HEK293 (cell line): Measurements from ENCODE around the gene OR10AD1.

Source experiments
- GLI4 ChIP-seq: fragments of 450-650 bp; formaldehyde crosslinking; IDR thresholded peaks from 2 replicates; pipeline ENCODE4 v1.5.1; 2016; ENCODE audit warnings: missing biosample characterization, missing genetic modification characterization
- GLIS1 ChIP-seq: fragments of 450-650 bp; formaldehyde crosslinking; IDR thresholded peaks from 2 replicates; pipeline ENCODE4 v1.5.1; 2016; ENCODE audit warnings: missing biosample characterization, missing genetic modification characterization
- HOXA7 ChIP-seq: sonication (generic); formaldehyde crosslinking; IDR thresholded peaks from 2 replicates; pipeline ENCODE4 v1.8.1; 2022; ENCODE audit warnings: missing genetic modification reagents, borderline replicate concordance
- IKZF3 ChIP-seq: fragments of 450-650 bp; IDR thresholded peaks from 2 replicates; pipeline ENCODE4 v1.5.0; 2018; ENCODE audit warnings: missing biosample characterization, mild to moderate bottlenecking, missing genetic modification characterization, moderate library complexity
- KLF10 ChIP-seq: fragments of 450-650 bp; IDR thresholded peaks from 2 replicates; pipeline ENCODE4 v1.5.1; 2018; ENCODE audit warnings: missing biosample characterization, mild to moderate bottlenecking, missing genetic modification characterization
- KLF17 ChIP-seq: fragments of 450-650 bp; formaldehyde crosslinking; IDR thresholded peaks from 2 replicates; pipeline ENCODE4 v1.5.1; 2016; ENCODE audit warnings: missing biosample characterization, missing genetic modification characterization
- KLF8 ChIP-seq: fragments of 450-650 bp; formaldehyde crosslinking; IDR thresholded peaks from 2 replicates; pipeline ENCODE4 v1.5.1; 2016; ENCODE audit warnings: missing biosample characterization, missing genetic modification characterization
- SP7 ChIP-seq: fragments of 450-650 bp; formaldehyde crosslinking; IDR thresholded peaks from 2 replicates; pipeline ENCODE4 v1.5.1; 2016; ENCODE audit warnings: missing biosample characterization, missing genetic modification characterization
- TCF7L2 ChIP-seq: IDR thresholded peaks from 2 replicates; pipeline ENCODE4 v1.6.1; 2011; ENCODE audit warnings: low read depth, mild to moderate bottlenecking, inconsistent platforms, low read length, moderate library complexity, borderline replicate concordance
- ZEB2 ChIP-seq: fragments of 450-650 bp; formaldehyde crosslinking; IDR thresholded peaks from 2 replicates; pipeline ENCODE4 v1.5.1; 2016; ENCODE audit warnings: missing biosample characterization, missing genetic modification characterization
- ZFHX2 ChIP-seq: fragments of 450-650 bp; formaldehyde crosslinking; conservative IDR thresholded peaks from 2 replicates; pipeline ENCODE4 v1.5.1; 2016; ENCODE audit warnings: missing biosample characterization, missing genetic modification characterization
- ZFP69B ChIP-seq: fragments of 450-650 bp; formaldehyde crosslinking; IDR thresholded peaks from 2 replicates; pipeline ENCODE4 v1.5.1; 2016; ENCODE audit warnings: missing biosample characterization, missing genetic modification characterization
- ZNF121 ChIP-seq: fragments of 450-650 bp; formaldehyde crosslinking; IDR thresholded peaks from 2 replicates; pipeline ENCODE4 v1.5.1; 2016; ENCODE audit warnings: missing biosample characterization, missing genetic modification characterization
- ZNF221 ChIP-seq: fragments of 450-650 bp; formaldehyde crosslinking; IDR thresholded peaks from 2 replicates; pipeline ENCODE4 v1.5.1; 2017; ENCODE audit warnings: missing biosample characterization, missing genetic modification characterization, borderline replicate concordance
- ZNF266 ChIP-seq: fragments of 450-650 bp; formaldehyde crosslinking; IDR thresholded peaks from 2 replicates; pipeline ENCODE4 v1.5.1; 2016; ENCODE audit warnings: missing biosample characterization, missing genetic modification characterization, low read depth
- ZNF335 ChIP-seq: fragments of 450-650 bp; formaldehyde crosslinking; conservative IDR thresholded peaks from 2 replicates; pipeline ENCODE4 v1.5.1; 2016; ENCODE audit warnings: missing biosample characterization, missing genetic modification characterization
- ZNF423 ChIP-seq: fragments of 450-650 bp; formaldehyde crosslinking; IDR thresholded peaks from 2 replicates; pipeline ENCODE4 v1.5.1; 2016; ENCODE audit warnings: missing biosample characterization, missing genetic modification characterization
- ZNF555 ChIP-seq: fragments of 450-650 bp; formaldehyde crosslinking; conservative IDR thresholded peaks from 2 replicates; pipeline ENCODE4 v1.5.1; 2017; ENCODE audit warnings: missing biosample characterization, mild to moderate bottlenecking, missing genetic modification characterization, inconsistent platforms
- ZNF561 ChIP-seq: fragments of 450-650 bp; IDR thresholded peaks from 2 replicates; pipeline ENCODE4 v1.5.1; 2018; ENCODE audit warnings: missing biosample characterization, missing genetic modification characterization, borderline replicate concordance
- ZNF629 ChIP-seq: fragments of 450-650 bp; formaldehyde crosslinking; IDR thresholded peaks from 2 replicates; pipeline ENCODE4 v1.5.1; 2017; ENCODE audit warnings: missing biosample characterization, missing genetic modification characterization
- ZNF664 ChIP-seq: fragments of 450-650 bp; formaldehyde crosslinking; IDR thresholded peaks from 2 replicates; pipeline ENCODE4 v1.5.1; 2016; ENCODE audit warnings: missing biosample characterization, missing genetic modification characterization
- ZNF670 ChIP-seq: fragments of 450-650 bp; formaldehyde crosslinking; IDR thresholded peaks from 2 replicates; pipeline ENCODE4 v1.5.1; 2016; ENCODE audit warnings: missing biosample characterization, missing genetic modification characterization, low read depth
- ZNF677 ChIP-seq: fragments of 450-650 bp; IDR thresholded peaks from 2 replicates; pipeline ENCODE4 v1.5.0; 2018; ENCODE audit warnings: missing biosample characterization, mild to moderate bottlenecking, missing genetic modification characterization, moderate library complexity
- ZNF792 ChIP-seq: fragments of 450-650 bp; formaldehyde crosslinking; IDR thresholded peaks from 2 replicates; pipeline ENCODE4 v1.5.1; 2016; ENCODE audit warnings: missing biosample characterization, missing genetic modification characterization
- TF ChIP-seq, protein P1 (sequence below): fragments of 450-650 bp; formaldehyde crosslinking; IDR thresholded peaks from 2 replicates; pipeline ENCODE4 v1.5.1; 2016; ENCODE audit warnings: missing biosample characterization, missing genetic modification characterization
- TF ChIP-seq, protein P2 (sequence below): fragments of 450-650 bp; formaldehyde crosslinking; conservative IDR thresholded peaks from 2 replicates; pipeline ENCODE4 v1.5.1; 2016; ENCODE audit warnings: low read depth, missing biosample characterization, missing genetic modification characterization
- TF ChIP-seq, protein P3 (sequence below): fragments of 450-650 bp; formaldehyde crosslinking; IDR thresholded peaks from 2 replicates; pipeline ENCODE4 v1.5.1; 2016; ENCODE audit warnings: missing biosample characterization, missing genetic modification characterization
- TF ChIP-seq, protein P4 (sequence below): fragments of 450-650 bp; formaldehyde crosslinking; IDR thresholded peaks from 2 replicates; pipeline ENCODE4 v1.5.1; 2016; ENCODE audit warnings: missing biosample characterization, missing genetic modification characterization, low read depth

The OR10AD1 gene

DNA sequence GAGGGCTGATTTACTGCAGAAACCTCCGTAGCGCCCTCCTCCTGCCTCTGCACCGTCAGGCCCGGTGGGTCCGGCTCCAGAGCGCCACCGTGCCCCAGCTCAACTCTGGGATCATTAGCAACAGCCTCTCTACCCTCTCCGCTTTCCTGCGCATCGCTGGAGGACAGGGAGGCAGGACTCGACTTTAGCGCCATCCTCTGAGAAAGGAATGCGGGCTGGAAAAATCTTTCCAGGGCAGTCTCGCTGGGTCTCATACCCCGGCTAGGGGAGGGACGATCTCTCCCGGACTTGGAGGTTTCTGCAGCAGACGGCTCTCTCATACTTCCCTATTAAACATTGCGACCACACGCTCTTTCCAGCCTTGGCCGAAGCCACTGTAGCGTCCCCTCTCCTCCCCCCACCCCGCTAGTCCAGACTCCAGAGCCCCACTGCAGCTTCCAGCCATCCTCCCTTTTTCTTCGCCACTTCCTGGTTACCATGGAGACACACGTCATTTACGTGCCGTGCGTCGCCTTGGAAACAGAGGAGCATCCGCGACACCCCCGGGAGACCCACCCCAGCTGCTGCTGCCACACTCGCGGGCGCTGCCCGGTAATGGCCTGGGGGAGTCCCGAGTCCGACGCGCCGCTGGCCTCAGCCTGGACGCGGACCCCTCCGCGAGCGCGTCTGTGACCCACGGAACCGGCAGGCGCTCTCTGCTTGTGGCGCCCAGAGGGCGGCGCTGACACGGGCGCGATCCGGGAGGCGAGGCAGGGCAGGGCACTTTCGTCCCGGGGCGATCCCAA is 19.8 kb downstream of the OR10AD1 start, which contains the start of gene CCDC184 (continued):
- no peak for TF ChIP-seq ZNF792 (tag by site-specific recombination)
- TF ChIP-seq, protein P1, sequence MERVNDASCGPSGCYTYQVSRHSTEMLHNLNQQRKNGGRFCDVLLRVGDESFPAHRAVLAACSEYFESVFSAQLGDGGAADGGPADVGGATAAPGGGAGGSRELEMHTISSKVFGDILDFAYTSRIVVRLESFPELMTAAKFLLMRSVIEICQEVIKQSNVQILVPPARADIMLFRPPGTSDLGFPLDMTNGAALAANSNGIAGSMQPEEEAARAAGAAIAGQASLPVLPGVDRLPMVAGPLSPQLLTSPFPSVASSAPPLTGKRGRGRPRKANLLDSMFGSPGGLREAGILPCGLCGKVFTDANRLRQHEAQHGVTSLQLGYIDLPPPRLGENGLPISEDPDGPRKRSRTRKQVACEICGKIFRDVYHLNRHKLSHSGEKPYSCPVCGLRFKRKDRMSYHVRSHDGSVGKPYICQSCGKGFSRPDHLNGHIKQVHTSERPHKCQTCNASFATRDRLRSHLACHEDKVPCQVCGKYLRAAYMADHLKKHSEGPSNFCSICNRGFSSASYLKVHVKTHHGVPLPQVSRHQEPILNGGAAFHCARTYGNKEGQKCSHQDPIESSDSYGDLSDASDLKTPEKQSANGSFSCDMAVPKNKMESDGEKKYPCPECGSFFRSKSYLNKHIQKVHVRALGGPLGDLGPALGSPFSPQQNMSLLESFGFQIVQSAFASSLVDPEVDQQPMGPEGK (tag by site-specific recombination), result peak; percentile 94
- peak; percentile 38; the same call in 1 of the 2 replicates for TF ChIP-seq KLF8 (tag by site-specific recombination)
- peak; percentile 51; the same call in 1 of the 2 replicates for TF ChIP-seq ZEB2 (tag by site-specific recombination)
- no peak for TF ChIP-seq ZNF670 (tag by site-specific recombination)
- peak; percentile 54 for TF ChIP-seq SP7 (tag by site-specific recombination)
- no peak for TF ChIP-seq ZNF561 (tag by site-specific recombination)
- TF ChIP-seq, protein P2, sequence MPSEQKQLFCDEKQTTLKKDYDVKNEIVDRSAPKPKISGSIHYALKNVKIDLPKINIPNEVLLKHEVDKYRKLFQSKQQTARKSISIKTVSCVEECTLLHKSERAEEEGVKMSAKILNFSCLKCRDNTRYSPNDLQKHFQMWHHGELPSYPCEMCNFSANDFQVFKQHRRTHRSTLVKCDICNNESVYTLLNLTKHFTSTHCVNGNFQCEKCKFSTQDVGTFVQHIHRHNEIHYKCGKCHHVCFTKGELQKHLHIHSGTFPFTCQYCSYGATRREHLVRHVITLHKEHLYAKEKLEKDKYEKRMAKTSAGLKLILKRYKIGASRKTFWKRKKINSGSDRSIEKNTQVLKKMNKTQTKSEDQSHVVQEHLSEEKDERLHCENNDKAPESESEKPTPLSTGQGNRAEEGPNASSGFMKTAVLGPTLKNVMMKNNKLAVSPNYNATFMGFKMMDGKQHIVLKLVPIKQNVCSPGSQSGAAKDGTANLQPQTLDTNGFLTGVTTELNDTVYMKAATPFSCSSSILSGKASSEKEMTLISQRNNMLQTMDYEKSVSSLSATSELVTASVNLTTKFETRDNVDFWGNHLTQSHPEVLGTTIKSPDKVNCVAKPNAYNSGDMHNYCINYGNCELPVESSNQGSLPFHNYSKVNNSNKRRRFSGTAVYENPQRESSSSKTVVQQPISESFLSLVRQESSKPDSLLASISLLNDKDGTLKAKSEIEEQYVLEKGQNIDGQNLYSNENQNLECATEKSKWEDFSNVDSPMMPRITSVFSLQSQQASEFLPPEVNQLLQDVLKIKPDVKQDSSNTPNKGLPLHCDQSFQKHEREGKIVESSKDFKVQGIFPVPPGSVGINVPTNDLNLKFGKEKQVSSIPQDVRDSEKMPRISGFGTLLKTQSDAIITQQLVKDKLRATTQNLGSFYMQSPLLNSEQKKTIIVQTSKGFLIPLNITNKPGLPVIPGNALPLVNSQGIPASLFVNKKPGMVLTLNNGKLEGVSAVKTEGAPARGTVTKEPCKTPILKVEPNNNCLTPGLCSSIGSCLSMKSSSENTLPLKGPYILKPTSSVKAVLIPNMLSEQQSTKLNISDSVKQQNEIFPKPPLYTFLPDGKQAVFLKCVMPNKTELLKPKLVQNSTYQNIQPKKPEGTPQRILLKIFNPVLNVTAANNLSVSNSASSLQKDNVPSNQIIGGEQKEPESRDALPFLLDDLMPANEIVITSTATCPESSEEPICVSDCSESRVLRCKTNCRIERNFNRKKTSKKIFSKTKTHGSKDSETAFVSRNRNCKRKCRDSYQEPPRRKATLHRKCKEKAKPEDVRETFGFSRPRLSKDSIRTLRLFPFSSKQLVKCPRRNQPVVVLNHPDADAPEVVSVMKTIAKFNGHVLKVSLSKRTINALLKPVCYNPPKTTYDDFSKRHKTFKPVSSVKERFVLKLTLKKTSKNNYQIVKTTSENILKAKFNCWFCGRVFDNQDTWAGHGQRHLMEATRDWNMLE (tag by site-specific recombination), result peak; percentile 31; the same call in 1 of the 2 replicates
- no peak for TF ChIP-seq ZNF266 (tag by site-specific recombination)
- TF ChIP-seq ZFHX2, result no peak
- TF ChIP-seq ZFP69B (tag by site-specific recombination), result peak; percentile 88
- peak; percentile 64 for TF ChIP-seq ZNF629 (tag by site-specific recombination)
- TF ChIP-seq ZNF555, result no peak
- TF ChIP-seq, protein P3, sequence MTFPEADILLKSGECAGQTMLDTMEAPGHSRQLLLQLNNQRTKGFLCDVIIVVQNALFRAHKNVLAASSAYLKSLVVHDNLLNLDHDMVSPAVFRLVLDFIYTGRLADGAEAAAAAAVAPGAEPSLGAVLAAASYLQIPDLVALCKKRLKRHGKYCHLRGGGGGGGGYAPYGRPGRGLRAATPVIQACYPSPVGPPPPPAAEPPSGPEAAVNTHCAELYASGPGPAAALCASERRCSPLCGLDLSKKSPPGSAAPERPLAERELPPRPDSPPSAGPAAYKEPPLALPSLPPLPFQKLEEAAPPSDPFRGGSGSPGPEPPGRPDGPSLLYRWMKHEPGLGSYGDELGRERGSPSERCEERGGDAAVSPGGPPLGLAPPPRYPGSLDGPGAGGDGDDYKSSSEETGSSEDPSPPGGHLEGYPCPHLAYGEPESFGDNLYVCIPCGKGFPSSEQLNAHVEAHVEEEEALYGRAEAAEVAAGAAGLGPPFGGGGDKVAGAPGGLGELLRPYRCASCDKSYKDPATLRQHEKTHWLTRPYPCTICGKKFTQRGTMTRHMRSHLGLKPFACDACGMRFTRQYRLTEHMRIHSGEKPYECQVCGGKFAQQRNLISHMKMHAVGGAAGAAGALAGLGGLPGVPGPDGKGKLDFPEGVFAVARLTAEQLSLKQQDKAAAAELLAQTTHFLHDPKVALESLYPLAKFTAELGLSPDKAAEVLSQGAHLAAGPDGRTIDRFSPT (tag by site-specific recombination), result peak; percentile 86
- peak; percentile 87 for TF ChIP-seq ZNF335
- TF ChIP-seq ZNF677, result no peak
- no peak for TF ChIP-seq ZNF221
- no peak for TF ChIP-seq KLF10
- TF ChIP-seq GLI4 (tag by site-specific recombination), result no peak
- TF ChIP-seq HOXA7 (CRISPR knock-in tag), result no peak
- 0 out of 2 replicates have a peak, but pooled peaks have one; percentile 49 for TF ChIP-seq KLF17
- TF ChIP-seq ZNF423 (tag by site-specific recombination), result peak; percentile 90
- no peak for TF ChIP-seq TCF7L2
- peak; percentile 56; the same call in 1 of the 2 replicates for TF ChIP-seq IKZF3 (tag by site-specific recombination)
- TF ChIP-seq, protein P4, sequence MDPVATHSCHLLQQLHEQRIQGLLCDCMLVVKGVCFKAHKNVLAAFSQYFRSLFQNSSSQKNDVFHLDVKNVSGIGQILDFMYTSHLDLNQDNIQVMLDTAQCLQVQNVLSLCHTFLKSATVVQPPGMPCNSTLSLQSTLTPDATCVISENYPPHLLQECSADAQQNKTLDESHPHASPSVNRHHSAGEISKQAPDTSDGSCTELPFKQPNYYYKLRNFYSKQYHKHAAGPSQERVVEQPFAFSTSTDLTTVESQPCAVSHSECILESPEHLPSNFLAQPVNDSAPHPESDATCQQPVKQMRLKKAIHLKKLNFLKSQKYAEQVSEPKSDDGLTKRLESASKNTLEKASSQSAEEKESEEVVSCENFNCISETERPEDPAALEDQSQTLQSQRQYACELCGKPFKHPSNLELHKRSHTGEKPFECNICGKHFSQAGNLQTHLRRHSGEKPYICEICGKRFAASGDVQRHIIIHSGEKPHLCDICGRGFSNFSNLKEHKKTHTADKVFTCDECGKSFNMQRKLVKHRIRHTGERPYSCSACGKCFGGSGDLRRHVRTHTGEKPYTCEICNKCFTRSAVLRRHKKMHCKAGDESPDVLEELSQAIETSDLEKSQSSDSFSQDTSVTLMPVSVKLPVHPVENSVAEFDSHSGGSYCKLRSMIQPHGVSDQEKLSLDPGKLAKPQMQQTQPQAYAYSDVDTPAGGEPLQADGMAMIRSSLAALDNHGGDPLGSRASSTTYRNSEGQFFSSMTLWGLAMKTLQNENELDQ (tag by site-specific recombination), result no peak
- TF ChIP-seq ZNF664 (tag by site-specific recombination), result no peak
- TF ChIP-seq ZNF121 (tag by site-specific recombination), result no peak
- TF ChIP-seq GLIS1 (tag by site-specific recombination), result peak; percentile 82
